ENCODE results near the gene C7.
"Not testable (repeated sequence)": the region's sequence is repeated elsewhere in the genome, so short reads cannot be mapped to it uniquely, and the experiment has no call there.

Gene C7

GRCh38 chr5:40909264-40909663 lies at the start of gene C7:
Gene C7 (plus strand): TSS chr5:40909497. CDS start chr5:40909611, 114 bp downstream.
- no peak for DNase-seq (ENCODE audit: low read depth in 2 of 2)

GRCh38 chr5:40860711-40861110 lies 48.6 kb upstream of the C7 start:
- DNase-seq (ENCODE audit: low read depth in 2 of 2) = no peak

GRCh38 chr5:40865004-40865403 lies 44.3 kb upstream of the C7 start:
- not testable (repeated sequence) for DNase-seq (ENCODE audit: low read depth in 2 of 2)

- no peak for DNase-seq (ENCODE audit: low read depth in 2 of 2)
Measured at GRCh38 chr5:40866844-40867243, 42.5 kb upstream of the C7 start.

GRCh38 chr5:40869384-40869783 lies 39.9 kb upstream of the C7 start:
- DNase-seq (ENCODE audit: low read depth in 2 of 2) = no peak

- DNase-seq (ENCODE audit: low read depth in 2 of 2) = no peak
Measured at GRCh38 chr5:40871177-40871576, 38.1 kb upstream of the C7 start.

GRCh38 chr5:40872253-40872652 lies 37.0 kb upstream of the C7 start:
- not testable (repeated sequence) for DNase-seq (ENCODE audit: low read depth in 2 of 2)

- DNase-seq (ENCODE audit: low read depth in 2 of 2) = no peak
Measured at GRCh38 chr5:40873286-40873880, 35.9 kb upstream of the C7 start.

GRCh38 chr5:40875958-40876357 lies 33.3 kb upstream of the C7 start:
- no peak for DNase-seq (ENCODE audit: low read depth in 2 of 2)

- no peak for DNase-seq (ENCODE audit: low read depth in 2 of 2)
Measured at GRCh38 chr5:40877371-40877988, 31.8 kb upstream of the C7 start.

- DNase-seq (ENCODE audit: low read depth in 2 of 2) = no peak
Measured at GRCh38 chr5:40879163-40879942, 29.9 kb upstream of the C7 start.

GRCh38 chr5:40882291-40882690 lies 27.0 kb upstream of the C7 start:
- no peak for DNase-seq (ENCODE audit: low read depth in 2 of 2)

GRCh38 chr5:40883051-40883450 lies 26.2 kb upstream of the C7 start:
- not testable (repeated sequence) for DNase-seq (ENCODE audit: low read depth in 2 of 2)

- DNase-seq (ENCODE audit: low read depth in 2 of 2) = not testable (repeated sequence)
Measured at GRCh38 chr5:40895440-40896425, 13.6 kb upstream of the C7 start.

GRCh38 chr5:40904205-40904993 lies 4.9 kb upstream of the C7 start:
- DNase-seq (ENCODE audit: low read depth in 2 of 2) = no peak

GRCh38 chr5:40904994-40905306 lies 4.3 kb upstream of the C7 start:
- DNase-seq (ENCODE audit: low read depth in 2 of 2) = no peak

- no peak for DNase-seq (ENCODE audit: low read depth in 2 of 2)
Measured at GRCh38 chr5:40906351-40906751, 2.9 kb upstream of the C7 start.

GRCh38 chr5:40909723-40910122 lies 426 bp downstream of the C7 start:
- no peak for DNase-seq (ENCODE audit: low read depth in 2 of 2)

GRCh38 chr5:40911266-40911665 lies 2.0 kb downstream of the C7 start:
- no peak for DNase-seq (ENCODE audit: low read depth in 2 of 2)

- no peak for DNase-seq (ENCODE audit: low read depth in 2 of 2)
Measured at GRCh38 chr5:40914835-40915234, 5.5 kb downstream of the C7 start.

GRCh38 chr5:40915341-40915926 lies 6.1 kb downstream of the C7 start:
- no peak for DNase-seq (ENCODE audit: low read depth in 2 of 2)

Measured in stimulated activated CD4-positive, alpha-beta T cell treated with anti-CD3 and anti-CD28 coated beads, Interleukin-1b, Interleukin-23, amount 100 ng/mL, for 1 hour (primary cell).